ENCODE data around the gene TRAF3IP1.

Gene TRAF3IP1

GRCh38 chr2:238420878-238421694 is 100.8 kb downstream of the TRAF3IP1 start:
- Histone ChIP-seq H3K9ac (ENCODE audit: low read depth, low read length) (peak overlapping the region; percentile 19; the same call in 1 of the 2 replicates), H3K4me1 (ENCODE audit: insufficient read depth, low read length) (peaks cover 18% of the 10 kb centered on the region; the same call in 1 of the 2 replicates), H3K4me3 (ENCODE audit: low read length) (0 out of 2 replicates have a peak overlapping the region, but pooled peaks have one; percentile 4), H3K27me3 (ENCODE audit: insufficient read depth, low read length) (no peaks in the 10 kb centered on the region), H3K9me3 (ENCODE audit: insufficient read depth, low read depth, low read length) (peaks cover 1% of the 10 kb centered on the region; the same call in 1 of the 2 replicates), H3K27ac (ENCODE audit: low read length) (no peak overlapping the region), H3K36me3 (ENCODE audit: insufficient read depth, low read depth, low read length) (no peaks in the 10 kb centered on the region)

- H3K4me3 ChIP-seq (ENCODE audit: low read length): no peak overlapping the region
- H3K9me3 ChIP-seq (ENCODE audit: insufficient read depth, low read depth, low read length): no peaks in the 10 kb centered on the region
- no peak overlapping the region for H3K9ac ChIP-seq (ENCODE audit: low read depth, low read length)
Measured at GRCh38 chr2:238421695-238422035, 101.3 kb downstream of the TRAF3IP1 start.

GRCh38 chr2:238422285-238422684 is 102.0 kb downstream of the TRAF3IP1 start:
- H3K4me1 ChIP-seq (ENCODE audit: insufficient read depth, low read length): peaks cover 18% of the 10 kb centered on the region; the same call in 1 of the 2 replicates
- H3K36me3 ChIP-seq (ENCODE audit: insufficient read depth, low read depth, low read length): no peaks in the 10 kb centered on the region
- no peak overlapping the region for H3K4me3 ChIP-seq (ENCODE audit: low read length)
- no peaks in the 10 kb centered on the region for H3K27me3 ChIP-seq (ENCODE audit: insufficient read depth, low read length)
- H3K9me3 ChIP-seq (ENCODE audit: insufficient read depth, low read depth, low read length): no peaks in the 10 kb centered on the region
- no peak overlapping the region for H3K27ac ChIP-seq (ENCODE audit: low read length)
- H3K9ac ChIP-seq (ENCODE audit: low read depth, low read length): no peak overlapping the region

More at GRCh38 chr2:238421695-238422035, 101.3 kb downstream of the TRAF3IP1 start:
- H3K27ac ChIP-seq (ENCODE audit: low read length): no peak overlapping the region
- H3K27me3 ChIP-seq (ENCODE audit: insufficient read depth, low read length): no peaks in the 10 kb centered on the region
- no peaks in the 10 kb centered on the region for H3K36me3 ChIP-seq (ENCODE audit: insufficient read depth, low read depth, low read length)
- H3K4me1 ChIP-seq (ENCODE audit: insufficient read depth, low read length): peaks cover 18% of the 10 kb centered on the region; the same call in 1 of the 2 replicates

GRCh38 chr2:238422940-238423339 is 102.6 kb downstream of the TRAF3IP1 start:
- Histone ChIP-seq H3K27me3 (ENCODE audit: insufficient read depth, low read length) (no peaks in the 10 kb centered on the region), H3K9ac (ENCODE audit: low read depth, low read length) (no peak overlapping the region), H3K27ac (ENCODE audit: low read length) (no peak overlapping the region), H3K4me1 (ENCODE audit: insufficient read depth, low read length) (peaks cover 23% of the 10 kb centered on the region; the same call in 1 of the 2 replicates), H3K36me3 (ENCODE audit: insufficient read depth, low read depth, low read length) (no peaks in the 10 kb centered on the region), H3K4me3 (ENCODE audit: low read length) (no peak overlapping the region), H3K9me3 (ENCODE audit: insufficient read depth, low read depth, low read length) (no peaks in the 10 kb centered on the region)

- Histone ChIP-seq H3K36me3 (ENCODE audit: insufficient read depth, low read depth, low read length) (no peaks in the 10 kb centered on the region), H3K27ac (ENCODE audit: low read length) (no peak overlapping the region), H3K27me3 (ENCODE audit: insufficient read depth, low read length) (no peaks in the 10 kb centered on the region), H3K4me3 (ENCODE audit: low read length) (no peak overlapping the region), H3K4me1 (ENCODE audit: insufficient read depth, low read length) (peaks cover 26% of the 10 kb centered on the region; the same call in 1 of the 2 replicates), H3K9ac (ENCODE audit: low read depth, low read length) (no peak overlapping the region), H3K9me3 (ENCODE audit: insufficient read depth, low read depth, low read length) (no peaks in the 10 kb centered on the region)
Measured at GRCh38 chr2:238423561-238424312, 103.4 kb downstream of the TRAF3IP1 start.

- Histone ChIP-seq H3K4me3 (ENCODE audit: low read length) (no peak overlapping the region), H3K36me3 (ENCODE audit: insufficient read depth, low read depth, low read length) (no peaks in the 10 kb centered on the region), H3K27me3 (ENCODE audit: insufficient read depth, low read length) (no peaks in the 10 kb centered on the region), H3K4me1 (ENCODE audit: insufficient read depth, low read length) (peaks cover 26% of the 10 kb centered on the region; the same call in 1 of the 2 replicates), H3K9me3 (ENCODE audit: insufficient read depth, low read depth, low read length) (no peaks in the 10 kb centered on the region), H3K27ac (ENCODE audit: low read length) (no peak overlapping the region), H3K9ac (ENCODE audit: low read depth, low read length) (no peak overlapping the region)
Measured at GRCh38 chr2:238424313-238424700, 104.0 kb downstream of the TRAF3IP1 start.

- no peaks in the 10 kb centered on the region for H3K27me3 ChIP-seq (ENCODE audit: insufficient read depth, low read length)
- H3K36me3 ChIP-seq (ENCODE audit: insufficient read depth, low read depth, low read length): peaks cover 7% of the 10 kb centered on the region
- H3K27ac ChIP-seq (ENCODE audit: low read length): no peak overlapping the region
- H3K4me3 ChIP-seq (ENCODE audit: low read length): peak overlapping the region; percentile 72; the same call in 1 of the 2 replicates
- peaks cover 22% of the 10 kb centered on the region; the same call in 1 of the 2 replicates for H3K4me1 ChIP-seq (ENCODE audit: insufficient read depth, low read length)
- no peak overlapping the region for H3K9ac ChIP-seq (ENCODE audit: low read depth, low read length)
- no peaks in the 10 kb centered on the region for H3K9me3 ChIP-seq (ENCODE audit: insufficient read depth, low read depth, low read length)
Measured at GRCh38 chr2:238425505-238425978, 105.2 kb downstream of the TRAF3IP1 start.

GRCh38 chr2:238425979-238426567 is 105.8 kb downstream of the TRAF3IP1 start:
- peaks cover 12% of the 10 kb centered on the region for H3K36me3 ChIP-seq (ENCODE audit: insufficient read depth, low read depth, low read length)
- no peaks in the 10 kb centered on the region for H3K27me3 ChIP-seq (ENCODE audit: insufficient read depth, low read length)
- H3K9me3 ChIP-seq (ENCODE audit: insufficient read depth, low read depth, low read length): no peaks in the 10 kb centered on the region
- peaks cover 17% of the 10 kb centered on the region; the same call in 1 of the 2 replicates for H3K4me1 ChIP-seq (ENCODE audit: insufficient read depth, low read length)
- H3K9ac ChIP-seq (ENCODE audit: low read depth, low read length): peak overlapping the region; percentile 82; the same call in 1 of the 2 replicates
- H3K4me3 ChIP-seq (ENCODE audit: low read length): peak overlapping the region; percentile 72
- no peak overlapping the region for H3K27ac ChIP-seq (ENCODE audit: low read length)

GRCh38 chr2:238426568-238427434 is 106.5 kb downstream of the TRAF3IP1 start, which contains the start of gene ASB1:
ASB1 (plus strand) TSS chr2:238426927; CDS start chr2:238427071, 144 bp downstream.
- Histone ChIP-seq H3K27me3 (ENCODE audit: insufficient read depth, low read length) (no peaks in the 10 kb centered on the region), H3K9ac (ENCODE audit: low read depth, low read length) (peak within 1 kb of the TSS; percentile 82; the same call in 1 of the 2 replicates), H3K9me3 (ENCODE audit: insufficient read depth, low read depth, low read length) (no peaks in the 10 kb centered on the region), H3K36me3 (ENCODE audit: insufficient read depth, low read depth, low read length) (peaks cover 14% of the 10 kb centered on the region), H3K4me3 (ENCODE audit: low read length) (peak within 1 kb of the TSS; percentile 72), H3K27ac (ENCODE audit: low read length) (peak within 1 kb of the TSS; percentile 5), H3K4me1 (ENCODE audit: insufficient read depth, low read length) (peaks cover 9% of the 10 kb centered on the region; the same call in 1 of the 2 replicates)

- peak overlapping the region; percentile 82; the same call in 1 of the 2 replicates for H3K9ac ChIP-seq (ENCODE audit: low read depth, low read length)
- no peaks in the 10 kb centered on the region for H3K27me3 ChIP-seq (ENCODE audit: insufficient read depth, low read length)
- H3K9me3 ChIP-seq (ENCODE audit: insufficient read depth, low read depth, low read length): no peaks in the 10 kb centered on the region
- H3K4me3 ChIP-seq (ENCODE audit: low read length): peak overlapping the region; percentile 72
- H3K27ac ChIP-seq (ENCODE audit: low read length): peak overlapping the region; percentile 5
- H3K36me3 ChIP-seq (ENCODE audit: insufficient read depth, low read depth, low read length): peaks cover 14% of the 10 kb centered on the region
- H3K4me1 ChIP-seq (ENCODE audit: insufficient read depth, low read length): peaks cover 8% of the 10 kb centered on the region; the same call in 1 of the 2 replicates
Measured at GRCh38 chr2:238427435-238428162, 107.3 kb downstream of the TRAF3IP1 start.
